Middle frontal gyrus (tissue), 1 donor: ENCODE measurements around the gene LAMTOR5.
"Not testable (repeated sequence)": the region's sequence is repeated elsewhere in the genome, so short reads cannot be mapped to it uniquely, and the experiment has no call there.

Experiments used
- DNase-seq: peaks from one replicate; pipeline ENCODE4 v3.0.0-alpha.2; 2015; ENCODE audit warnings: low spot score; ENCODE audit errors: extremely low spot score

The LAMTOR5 gene

GRCh38 chr1:110428946-110429345, 21.5 kb upstream of the LAMTOR5 start:
- no peak for DNase-seq

GRCh38 chr1:110426854-110427253, 19.4 kb upstream of the LAMTOR5 start:
- no peak for DNase-seq

- no peak for DNase-seq
These were observed 18.2 kb upstream of the LAMTOR5 start for GRCh38 chr1:110425612-110426152.

- DNase-seq, result no peak
These were observed 17.5 kb upstream of the LAMTOR5 start for GRCh38 chr1:110424699-110425611.

- no peak for DNase-seq
These were observed 13.6 kb upstream of the LAMTOR5 start for GRCh38 chr1:110420874-110421793.

GRCh38 chr1:110420023-110420662, 12.6 kb upstream of the LAMTOR5 start:
- DNase-seq, result no peak

GRCh38 chr1:110418729-110419128, 11.2 kb upstream of the LAMTOR5 start:
- DNase-seq, result no peak

- not testable (repeated sequence) for DNase-seq
These were observed 5.6 kb upstream of the LAMTOR5 start for GRCh38 chr1:110413045-110413444.

DNA sequence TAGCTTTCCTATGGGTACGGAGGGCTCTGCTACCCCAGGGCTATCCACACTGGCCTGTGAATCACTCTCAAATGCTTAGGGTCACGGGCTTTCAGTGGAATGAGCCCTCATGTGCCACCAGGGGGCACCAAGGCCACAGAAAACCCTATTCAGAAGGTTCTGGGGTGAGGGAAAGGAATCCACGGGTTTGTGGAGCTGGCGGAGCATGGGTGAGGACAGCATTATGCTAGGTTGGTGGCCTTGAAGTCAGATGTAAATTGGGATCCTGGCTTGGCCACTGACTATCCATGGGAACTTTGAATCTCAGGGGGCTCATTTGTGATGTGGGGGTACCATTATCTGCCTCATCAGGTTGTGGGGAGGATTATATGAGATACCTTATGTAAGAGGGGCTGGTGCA, 5.1 kb upstream of the LAMTOR5 start:
- peak; percentile 27 for DNase-seq

DNA sequence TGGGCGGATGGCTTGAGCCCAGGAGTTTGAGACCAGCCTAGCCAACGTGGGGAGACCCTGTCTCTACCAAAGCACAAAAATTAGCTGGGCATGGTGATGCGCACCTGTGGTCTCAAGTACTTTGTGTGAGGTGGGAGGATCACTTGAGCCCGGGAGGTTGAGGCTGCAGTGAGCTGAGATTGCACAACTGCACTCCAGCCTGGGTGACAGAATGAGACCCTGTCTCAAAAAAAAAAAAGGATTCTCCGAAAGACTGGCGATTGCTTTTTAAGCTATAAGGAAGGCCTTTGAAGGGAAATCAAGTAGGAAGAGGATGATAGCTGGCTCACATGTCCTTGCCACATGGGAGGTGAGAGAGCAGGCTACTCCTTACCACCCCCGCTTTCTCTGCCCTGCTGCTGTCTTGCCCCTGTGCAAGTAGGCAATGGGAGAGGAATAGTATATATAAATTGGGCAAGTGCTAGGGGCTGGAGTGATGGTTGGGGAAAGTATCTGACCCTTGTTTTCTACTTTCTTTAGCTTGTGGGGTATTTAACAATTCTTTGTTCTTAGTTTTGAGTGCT, 3.8 kb upstream of the LAMTOR5 start:
- DNase-seq, result no peak

GRCh38 chr1:110409316-110409715, 1.8 kb upstream of the LAMTOR5 start:
- DNase-seq, result no peak

DNA sequence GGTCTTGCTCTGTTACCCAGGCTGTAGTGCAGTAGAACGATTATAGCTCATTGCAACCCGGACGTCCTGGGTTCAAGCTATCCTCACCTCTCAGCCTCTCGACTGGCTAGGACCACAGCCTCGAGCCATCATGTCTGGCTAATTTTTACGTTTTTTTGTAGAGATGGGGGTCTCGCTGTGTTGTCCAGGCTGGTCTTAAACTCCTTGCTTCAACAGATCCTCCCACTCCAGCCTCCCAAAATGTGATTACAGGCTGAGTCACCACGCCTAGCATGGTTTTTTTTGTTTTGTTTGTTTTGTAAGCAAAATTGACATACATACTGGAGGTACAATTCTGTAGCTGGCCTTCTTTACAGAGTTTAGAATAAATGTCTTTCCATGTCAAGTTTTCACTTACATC, 994 bp upstream of the LAMTOR5 start:
- DNase-seq, result no peak

- DNase-seq, result not testable (repeated sequence)
These were observed 1.1 kb downstream of the LAMTOR5 start for GRCh38 chr1:110406407-110406806.

DNA sequence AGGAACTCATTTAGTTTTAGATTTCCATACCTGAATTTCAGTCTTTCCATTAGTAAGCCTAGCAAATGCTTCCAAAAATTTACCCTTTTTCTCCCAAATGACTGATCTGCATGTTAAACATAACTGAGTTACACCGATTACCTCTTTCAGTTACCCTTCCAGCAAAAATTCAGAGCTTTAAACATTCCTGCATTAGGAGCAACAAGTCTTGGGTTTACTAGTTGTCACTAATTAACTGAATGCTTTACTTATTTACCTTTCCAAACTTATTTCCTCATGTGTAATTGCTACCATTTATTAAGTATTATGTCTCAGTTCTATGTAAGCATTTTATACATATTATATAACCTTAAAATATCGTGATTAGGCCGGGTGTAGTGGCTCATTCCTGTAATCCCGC, 3.1 kb downstream of the LAMTOR5 start:
- DNase-seq, result no peak

- DNase-seq, result no peak
These were observed 3.7 kb downstream of the LAMTOR5 start for GRCh38 chr1:110403805-110404204.

GRCh38 chr1:110396259-110396958, 11.1 kb downstream of the LAMTOR5 start:
- DNase-seq, result not testable (repeated sequence)

DNA sequence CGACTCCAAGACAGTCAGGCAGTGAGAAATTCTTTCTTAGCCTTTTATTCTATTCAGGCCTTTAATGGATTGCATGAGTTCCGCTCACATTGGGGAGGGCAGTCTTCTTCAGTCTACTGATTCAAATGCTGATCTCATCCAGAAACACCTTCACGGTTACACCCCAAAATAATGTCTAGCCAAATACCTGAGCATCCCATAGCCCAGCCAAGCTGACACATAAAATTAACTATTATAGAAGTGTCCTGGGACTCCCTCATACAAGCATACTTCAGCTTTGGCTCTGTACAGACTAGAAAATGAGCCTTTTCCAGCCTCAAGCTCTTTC, 13.0 kb downstream of the LAMTOR5 start:
- DNase-seq, result no peak

DNA sequence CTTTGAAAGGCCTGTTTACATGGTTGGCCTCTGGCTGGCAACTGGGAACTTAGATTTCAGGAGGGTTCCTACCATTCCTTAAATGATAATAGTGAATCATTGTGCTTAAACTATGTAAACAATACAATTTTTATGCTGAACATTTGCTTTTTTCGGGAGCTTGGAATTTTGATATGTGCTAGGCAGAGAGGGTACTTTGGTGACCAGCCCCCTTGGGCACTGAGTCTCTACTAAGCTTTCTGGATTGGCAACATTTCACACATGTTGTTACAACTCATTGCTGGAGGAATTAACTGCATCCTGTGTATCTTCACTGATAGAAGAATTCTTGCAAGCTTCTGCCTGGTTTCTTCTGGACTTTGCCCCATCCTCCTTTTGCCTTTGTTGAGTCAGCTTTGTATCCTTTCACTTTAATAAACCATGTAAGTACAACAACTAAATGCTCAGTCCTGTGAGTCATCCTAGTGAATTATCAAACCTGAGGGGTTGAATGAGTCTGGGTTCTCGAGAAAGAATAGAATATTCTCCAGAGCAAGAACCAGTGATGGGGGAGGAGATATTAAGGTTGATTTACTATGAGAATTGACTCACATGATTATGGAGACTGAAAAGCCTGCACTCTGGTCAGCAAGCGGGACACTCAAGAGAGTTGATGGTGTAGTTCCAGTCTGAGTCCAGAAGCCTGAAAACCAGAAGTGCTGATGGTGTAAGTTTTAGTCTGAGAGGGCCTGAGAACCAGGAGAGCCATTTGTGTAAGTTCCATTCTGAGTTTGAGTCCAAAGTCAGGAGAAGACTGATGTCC, 13.6 kb downstream of the LAMTOR5 start:
- no peak for DNase-seq

GRCh38 chr1:110393286-110393685, 14.2 kb downstream of the LAMTOR5 start:
- no peak for DNase-seq
